Esophagus muscularis mucosa (tissue), 4 donors: ENCODE measurements around the gene ANAPC1. TPM values are rescaled to one million over a fixed set of nuclear protein-coding genes. Genes with fewer than 3 reads are reported as not detected.

Source experiments
- DNase-seq: peaks from one replicate; pipeline ENCODE4 v3.0.0-alpha.2; 2017; ENCODE audit errors: extremely low spot score
- H3K27ac ChIP-seq, 4 donors: fragments of 200-600 bp; sonication (generic); replicated peaks in 1 of 4; 1 replicate in 3 of 4; 2 replicates in 1 of 4; pipeline ENCODE4 v1.5.1; 2016 to 2019; ENCODE audit warnings: mild to moderate bottlenecking in 1 of 4
- H3K27me3 ChIP-seq, 4 donors: fragments of 200-600 bp; sonication (generic); one replicate each; pipeline versions ENCODE4 v1.5.1 to v1.6.0; 2016 to 2019
- H3K36me3 ChIP-seq, 4 donors: fragments of 200-600 bp; sonication (generic); one replicate each; pipeline ENCODE4 v1.5.1; 2016 to 2019
- H3K4me1 ChIP-seq, 4 donors: fragments of 200-600 bp; sonication (generic); one replicate each; pipeline ENCODE4 v1.5.1; 2016 to 2019
- H3K4me3 ChIP-seq, 4 donors: fragments of 200-600 bp; sonication (generic); 1 replicate in 2 of 4; 2 replicates in 2 of 4; pipeline ENCODE4 v1.5.1; 2016 to 2019; ENCODE audit warnings: mild to moderate bottlenecking in 4 of 4, moderate library complexity in 1 of 4
- H3K9me3 ChIP-seq, 4 donors: fragments of 200-600 bp; sonication (generic); 1 replicate in 3 of 4; 2 replicates in 1 of 4; pipeline ENCODE4 v1.5.1; 2016 to 2019
- CTCF ChIP-seq, 3 experiments: fragments of 200-600 bp in 2 of 3; fragments of 450-650 bp in 1 of 3; sonication (generic) in 2 of 3; IDR thresholded peaks; one replicate each; pipeline ENCODE4 v1.5.1; 2017 to 2019; ENCODE audit warnings: antibody characterized with exemption in 3 of 3, mild to moderate bottlenecking in 2 of 3, moderate library complexity in 1 of 3
- EP300 ChIP-seq: sonication (generic); formaldehyde crosslinking; IDR thresholded peaks from one replicate; pipeline ENCODE4 v1.6.1; 2017; ENCODE audit warnings: antibody characterized with exemption
- POLR2A ChIP-seq: fragments of 450-650 bp; IDR thresholded peaks from one replicate; pipeline ENCODE4 v1.6.1; 2017; ENCODE audit warnings: antibody characterized with exemption, moderate library complexity, mild to moderate bottlenecking, low read depth
- POLR2AphosphoS5 ChIP-seq, 2 donors: sonication (generic); formaldehyde crosslinking; IDR thresholded peaks; one replicate each; pipeline ENCODE4 v1.6.1; 2017; ENCODE audit warnings: antibody characterized with exemption in 2 of 2
- WGBS: methylation state at CpG from one replicate; pipeline ENCODE4 v1.1.5; 2018; 5-methylcytosine and 5-hydroxymethylcytosine counted together
- intact Hi-C: fragments of 100-400 bp; cut with DNase I; formaldehyde crosslinking; loops from one replicate; pipeline ENCODE4 v1.15.1; 2023
- total RNA-seq, 4 donors: library from RNA; depleted of rRNA; stranded (reverse); fragments of >200 nt; gene quantifications; one replicate each; pipeline versions ENCODE4 v1.1.0 to v1.2.1, GENCODE V29; 2016

ANAPC1 gene
- total RNA-seq, 4 donors from 2014 or later: 27.7 to 45.7 (median 39.7) TPM

GRCh38 chr2:111927723-111928122 lies 43.7 kb upstream of the ANAPC1 start:
- Histone ChIP-seq H3K9me3 (no peaks in the 10 kb centered on the region), H3K4me3 (no peak overlapping the region), H3K36me3 (peaks cover 4 to 32% (median 27%) of the 10 kb centered on the region in 4 donors), H3K27me3 (no peaks in the 10 kb centered on the region), H3K4me1 (peaks cover 0 to 4% (median 0%) of the 10 kb centered on the region in 4 donors), H3K27ac (no peak overlapping the region)
- TF ChIP-seq CTCF (IDR thresholded peaks at IDR 0.05) (no peak), EP300 (no peak), POLR2A (no peak), POLR2AphosphoS5 (IDR thresholded peaks at IDR 0.05) (no peak)
- intact Hi-C loops: no loop called here
- DNase-seq: no peak
- WGBS: 91% methylated on average over 2 of the region's 2 CpGs

GRCh38 chr2:111924617-111925107 lies 40.7 kb upstream of the ANAPC1 start:
- no peaks in the 10 kb centered on the region for H3K9me3 ChIP-seq
- TF ChIP-seq EP300: no peak
- no peak for TF ChIP-seq POLR2A
- no peak for TF ChIP-seq POLR2AphosphoS5 (IDR thresholded peaks at IDR 0.05)
- TF ChIP-seq CTCF (IDR thresholded peaks at IDR 0.05): no peak
- DNase-seq: no peak
- WGBS: 86% methylated on average over 3 of the region's 3 CpGs
- no peak overlapping the region for H3K27ac ChIP-seq
- no peaks in the 10 kb centered on the region for H3K27me3 ChIP-seq
- no peak overlapping the region for H3K4me3 ChIP-seq
- H3K4me1 ChIP-seq: peaks cover 0 to 5% (median 2%) of the 10 kb centered on the region in 4 donors
- intact Hi-C loops: no loop called here
- H3K36me3 ChIP-seq: peaks cover 4 to 16% (median 11%) of the 10 kb centered on the region in 4 donors

DNA sequence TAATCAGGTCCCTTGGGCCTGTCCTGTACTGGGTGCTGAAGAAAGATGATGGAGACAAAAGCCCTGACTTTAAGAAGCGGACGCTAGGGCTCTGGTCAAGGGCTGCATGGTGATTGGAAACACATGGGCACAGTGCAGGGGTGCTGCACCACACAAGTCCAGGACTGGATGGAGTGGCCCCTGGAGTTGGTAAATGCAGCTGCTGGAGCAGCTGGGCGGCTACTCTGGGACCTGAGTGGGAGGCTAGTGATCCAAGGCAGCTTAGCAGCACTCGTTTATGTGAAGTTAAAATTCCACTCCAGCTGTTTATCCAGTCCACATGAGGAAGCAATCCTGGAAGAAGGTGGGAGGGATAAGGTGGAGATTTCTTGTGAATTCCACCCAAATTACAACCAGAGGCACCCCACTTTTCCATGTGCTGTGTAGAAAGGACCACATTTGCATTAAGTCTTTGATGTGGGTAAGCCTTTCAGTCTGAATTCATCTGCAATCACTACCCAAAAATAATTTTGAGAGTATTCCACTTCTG lies 39.3 kb upstream of the ANAPC1 start:
- H3K9me3 ChIP-seq: no peaks in the 10 kb centered on the region
- DNase-seq: no peak
- H3K27me3 ChIP-seq: no peaks in the 10 kb centered on the region
- peaks cover 0 to 10% (median 2%) of the 10 kb centered on the region in 4 donors for H3K4me1 ChIP-seq
- no peak overlapping the region for H3K4me3 ChIP-seq
- H3K27ac ChIP-seq: no peak overlapping the region
- no peak for TF ChIP-seq POLR2AphosphoS5 (IDR thresholded peaks at IDR 0.05)
- no peak for TF ChIP-seq EP300
- TF ChIP-seq CTCF (IDR thresholded peaks at IDR 0.05): no peak
- no peak for TF ChIP-seq POLR2A
- intact Hi-C loops: no loop called here
- peaks cover 0 to 6% (median 3%) of the 10 kb centered on the region in 4 donors for H3K36me3 ChIP-seq
- WGBS: 65% methylated on average over 4 of the region's 4 CpGs

- intact Hi-C loops: no loop called here
Observed at GRCh38 chr2:111919794-111920608, 36.0 kb upstream of the ANAPC1 start.

More at GRCh38 chr2:111919794-111920608, 36.0 kb upstream of the ANAPC1 start:
- no peaks in the 10 kb centered on the region for H3K27me3 ChIP-seq
- no peaks in the 10 kb centered on the region for H3K9me3 ChIP-seq
- no peak overlapping the region for H3K27ac ChIP-seq
- peaks cover 0 to 12% (median 3%) of the 10 kb centered on the region in 4 donors for H3K36me3 ChIP-seq
- WGBS: 78% methylated on average over 8 of the region's 8 CpGs
- no peak for DNase-seq
- H3K4me1 ChIP-seq: peaks cover 0 to 10% (median 0%) of the 10 kb centered on the region in 4 donors
- no peak overlapping the region for H3K4me3 ChIP-seq
- TF ChIP-seq POLR2A (no peak), CTCF (IDR thresholded peaks at IDR 0.05) (no peak), POLR2AphosphoS5 (IDR thresholded peaks at IDR 0.05) (peak in 1 of 2 donors; percentile 18)
